IMR-90 (cell line): ENCODE data around the gene PTK6. TPM values are rescaled to one million over a fixed set of nuclear protein-coding genes. Genes with fewer than 3 reads are reported as not detected.

Experiments used
- ATAC-seq: fragments of 200-7000 bp; cut with Tn5 transposase; 2 replicates; pipeline ENCODE4 v1.9.1; 2020; ENCODE audit warnings: low read depth, mild to moderate bottlenecking, moderate library complexity
- BruUV-seq: library from RNA; stranded (reverse); fragments of 400-500 nt; replicated peaks from 2 replicates; lab custom pipeline; 2021; lab: Mats Ljungman, UMichigan
- CTCF ChIA-PET: fragments of 300-600 bp; formaldehyde crosslinking; extraction: SDS; loops from one replicate; lab custom pipeline; 2021; ENCODE audit warnings: antibody characterized with exemption; lab: Yijun Ruan, JAX
- POLR2A ChIA-PET: fragments of 300-600 bp; sonication (Branson Sonifier 250); formaldehyde crosslinking; loops from one replicate; lab custom pipeline; 2022; ENCODE audit warnings: antibody characterized with exemption; ENCODE audit not compliant: unreplicated experiment; lab: Charles Lee
- DNase-seq: peaks from one replicate; pipeline ENCODE4 v3.0.0; 2013
- H2AFZ ChIP-seq: replicated peaks from 2 replicates; pipeline ENCODE3; 2013; ENCODE audit warnings: low read length, mild to moderate bottlenecking; ENCODE audit not compliant: poor library complexity
- H2AK5ac ChIP-seq: 2 replicates; pipeline ENCODE4 v1.6.1; 2013; ENCODE audit warnings: low read depth, low read length, inconsistent platforms
- H2AK9ac ChIP-seq: replicated peaks from 2 replicates; pipeline ENCODE3; 2013; ENCODE audit warnings: mild to moderate bottlenecking, low read depth, low read length, moderate library complexity; ENCODE audit not compliant: poor library complexity
- H2BK120ac ChIP-seq: 2 replicates; pipeline ENCODE4 v1.6.1; 2013; ENCODE audit warnings: low read depth, low read length, inconsistent platforms
- H2BK15ac ChIP-seq: 3 replicates; pipeline ENCODE4 v1.6.1; 2013; ENCODE audit warnings: low read depth, low read length, inconsistent platforms
- H2BK20ac ChIP-seq: 2 replicates; pipeline ENCODE4 v1.6.1; 2013; ENCODE audit warnings: low read depth, mild to moderate bottlenecking, inconsistent platforms, low read length, moderate library complexity
- H2BK5ac ChIP-seq: 2 replicates; pipeline ENCODE4 v1.6.1; 2013; ENCODE audit warnings: mild to moderate bottlenecking, low read depth, low read length, inconsistent platforms; ENCODE audit not compliant: poor library complexity, severe bottlenecking
- H3K14ac ChIP-seq: replicated peaks from 2 replicates; pipeline ENCODE4 v1.6.1; 2013; ENCODE audit warnings: low read depth, low read length, inconsistent platforms
- H3K18ac ChIP-seq: 2 replicates; pipeline ENCODE4 v1.6.1; 2013; ENCODE audit warnings: low read depth, low read length, control low read depth
- H3K23ac ChIP-seq: 2 replicates; pipeline ENCODE4 v1.6.1; 2013; ENCODE audit warnings: low read depth, low read length, inconsistent platforms
- H3K27ac ChIP-seq: 2 replicates; pipeline ENCODE4 v1.5.1; 2013; ENCODE audit warnings: mild to moderate bottlenecking, control low read depth, low read length; ENCODE audit not compliant: insufficient read depth
- H3K27me3 ChIP-seq: 2 replicates; pipeline ENCODE4 v1.6.1; 2013; ENCODE audit warnings: low read length; ENCODE audit not compliant: control insufficient read depth, insufficient read depth
- H3K36me3 ChIP-seq: 2 replicates; pipeline ENCODE4 v1.6.1; 2013; ENCODE audit warnings: low read length, mixed read lengths; ENCODE audit not compliant: control insufficient read depth, insufficient read depth
- H3K4ac ChIP-seq: 2 replicates; pipeline ENCODE4 v1.6.1; 2013; ENCODE audit warnings: low read depth, low read length, inconsistent platforms
- H3K4me1 ChIP-seq: 2 replicates; pipeline ENCODE4 v1.6.1; 2013; ENCODE audit warnings: low read length, mixed read lengths; ENCODE audit not compliant: control insufficient read depth, insufficient read depth
- H3K4me2 ChIP-seq: 2 replicates; pipeline ENCODE4 v1.6.1; 2013; ENCODE audit warnings: low read depth, mild to moderate bottlenecking, control low read depth, low read length, moderate library complexity
- H3K4me3 ChIP-seq: 2 replicates; pipeline ENCODE4 v1.5.1; 2013; ENCODE audit warnings: low read depth, mild to moderate bottlenecking, control low read depth, low read length, moderate library complexity; ENCODE audit not compliant: insufficient read depth
- H3K56ac ChIP-seq: 2 replicates; pipeline ENCODE4 v1.6.1; 2013; ENCODE audit warnings: low read length, inconsistent platforms; ENCODE audit not compliant: insufficient read depth; ENCODE audit errors: extremely low read depth
- H3K79me1 ChIP-seq, 2 experiments: 2 replicates each; pipeline ENCODE4 v1.6.1; 2013; ENCODE audit warnings: low read length in 2 of 2, inconsistent platforms in 1 of 2, low read depth in 1 of 2
- H3K9ac ChIP-seq: 2 replicates; pipeline ENCODE4 v1.6.1; 2013; ENCODE audit warnings: low read depth, low read length, control low read depth
- H3K9me1 ChIP-seq: 2 replicates; pipeline ENCODE4 v1.6.1; 2013; ENCODE audit warnings: low read length, inconsistent platforms; ENCODE audit not compliant: insufficient read depth
- H3K9me3 ChIP-seq: 2 replicates; pipeline ENCODE4 v1.6.1; 2013; ENCODE audit warnings: low read length; ENCODE audit not compliant: control insufficient read depth, insufficient read depth
- H4K20me1 ChIP-seq: 2 replicates; pipeline ENCODE4 v1.6.1; 2013; ENCODE audit warnings: low read length, inconsistent platforms; ENCODE audit not compliant: insufficient read depth
- H4K5ac ChIP-seq: 2 replicates; pipeline ENCODE4 v1.6.1; 2013; ENCODE audit warnings: mild to moderate bottlenecking, low read depth, low read length, control low read depth
- H4K8ac ChIP-seq, 2 experiments: 2 replicates each; pipeline ENCODE4 v1.6.1; 2013; ENCODE audit warnings: low read depth in 2 of 2, low read length in 2 of 2, control low read depth in 1 of 2, inconsistent platforms in 1 of 2
- H4K91ac ChIP-seq: 2 replicates; pipeline ENCODE4 v1.6.1; 2013; ENCODE audit warnings: low read depth, low read length, inconsistent platforms; ENCODE audit not compliant: insufficient read depth
- BHLHE40 ChIP-seq: fragments of 150-350 bp; IDR thresholded peaks from 2 replicates; pipeline ENCODE4 v1.6.1; 2016; ENCODE audit warnings: mild to moderate bottlenecking, low read depth, low read length
- CEBPB ChIP-seq: IDR thresholded peaks from 2 replicates; pipeline ENCODE4 v1.6.1; 2012; ENCODE audit warnings: low read depth, low read length, improper control_type of control experiment
- CHD1 ChIP-seq: IDR thresholded peaks from 2 replicates; pipeline ENCODE4 v1.6.1; 2012; ENCODE audit warnings: low read depth, low read length, improper control_type of control experiment
- MAZ ChIP-seq: IDR thresholded peaks from 2 replicates; pipeline ENCODE4 v1.6.1; 2012; ENCODE audit warnings: low read depth, mild to moderate bottlenecking, low read length, improper control_type of control experiment, moderate library complexity, borderline replicate concordance
- NFE2L2 ChIP-seq: fragments of 150-350 bp; IDR thresholded peaks from 2 replicates; pipeline ENCODE4 v1.6.1; 2016; ENCODE audit warnings: low read depth, mild to moderate bottlenecking, low read length
- RAD21 ChIP-seq: IDR thresholded peaks from 2 replicates; pipeline ENCODE4 v1.6.1; 2012; ENCODE audit warnings: low read length, improper control_type of control experiment
- RCOR1 ChIP-seq: IDR thresholded peaks from 2 replicates; pipeline ENCODE4 v1.6.1; 2012; ENCODE audit warnings: mild to moderate bottlenecking, low read length, improper control_type of control experiment; ENCODE audit not compliant: insufficient replicate concordance
- SMC3 ChIP-seq: fragments of 150-350 bp; IDR thresholded peaks from 2 replicates; pipeline ENCODE4 v1.6.1; 2016; ENCODE audit warnings: low read depth, mild to moderate bottlenecking, antibody characterized with exemption, low read length, moderate library complexity
- WGBS, 2 experiments: methylation state at CpG; one replicate each; pipeline versions ENCODE4 v1.1.5 to v1.1.7; 2013; ENCODE audit warnings: missing lambda C conversion rate in 2 of 2; ENCODE audit not compliant: insufficient read length in 1 of 2; ENCODE audit errors: extremely low coverage in 2 of 2; 5-methylcytosine and 5-hydroxymethylcytosine counted together
- dilution Hi-C: fragments of 300-500 bp; cut with HindIII; formaldehyde crosslinking; loops from one replicate; pipeline ENCODE4 v1.14.3; 2018; ENCODE audit warnings: low sequenced_read_pairs; ENCODE audit not compliant: unreplicated experiment
- in situ Hi-C: fragments of 300-500 bp; cut with MboI; formaldehyde crosslinking; loops from 3 replicates; pipeline ENCODE4 v1.14.3; 2019; ENCODE audit warnings: low sequenced_read_pairs, inconsistent platforms, mixed read lengths
- intact Hi-C: fragments of 100-400 bp; cut with micrococcal nuclease; formaldehyde crosslinking; loops from 2 replicates; pipeline ENCODE4 v1.10.0; 2022
- polyA plus RNA-seq, 3 experiments: library from polyadenylated mRNA; depleted of rRNA; stranded (reverse); fragments of >200 nt; gene quantifications; 2 replicates each; pipeline ENCODE4 v1.2.3, GENCODE V29; 2012; ENCODE audit warnings: low replicate concordance in 1 of 3
- total RNA-seq: library from RNA; depleted of rRNA; stranded (reverse); fragments of >200 nt; gene quantifications from 2 replicates; pipeline ENCODE4 v1.2.3, GENCODE V29; 2012
- TF ChIP-seq, protein P1 (sequence below): conservative IDR thresholded peaks from 2 replicates; pipeline ENCODE4 v1.5.1; 2012; ENCODE audit warnings: mild to moderate bottlenecking, low read depth, low read length, improper control_type of control experiment

Gene PTK6
- total and polyA plus RNA-seq, 2 of the 4 experiments (the other 2 are of a cell fraction): not detected

- Histone ChIP-seq H3K4ac (no peak overlapping the region), H3K14ac (no peak overlapping the region), H3K27me3 (peaks cover 15% of the 10 kb centered on the region), H2BK20ac (no peak overlapping the region), H2AK9ac (no peak overlapping the region), H3K9me3 (no peaks in the 10 kb centered on the region), H2AFZ (peak overlapping the region; percentile 82), H2BK15ac (no peak overlapping the region), H3K18ac (no peak overlapping the region), H4K91ac (no peak overlapping the region), H3K4me2 (peak overlapping the region; percentile 93), H2BK120ac (no peak overlapping the region), H2BK5ac (no peak overlapping the region), H3K9ac (no peak overlapping the region), H3K9me1 (no peaks in the 10 kb centered on the region), H3K36me3 (no peaks in the 10 kb centered on the region), H4K20me1 (peaks cover 4% of the 10 kb centered on the region), H3K4me1 (0 out of 2 replicates have a peak, but pooled peaks cover 3% of the 10 kb centered on the region), H3K27ac (no peak overlapping the region), H4K5ac (no peak overlapping the region), H3K23ac (no peak overlapping the region), H4K8ac (no peak overlapping the region), H3K56ac (no peak overlapping the region), H3K79me1 (no peaks in the 10 kb centered on the region), H2AK5ac (no peak overlapping the region), H3K4me3 (peak overlapping the region; percentile 27; the same call in 1 of the 2 replicates)
- WGBS, 2 experiments: 10% methylated on average over 14 of the region's 48 CpGs; no CpG with 5 or more reads in 1 of the 2 experiments
- POLR2A ChIA-PET: no interaction called here
- in situ Hi-C loops: no loop called here
- intact Hi-C loops: no loop called here
- dilution Hi-C loops: no loop called here
- DNase-seq (peak; percentile 28), ATAC-seq (peak; percentile 82)
- BruUV-seq: no TSS peak
- CTCF ChIA-PET: interaction anchor here (0.5 to 1.2 kb wide), 4 partner anchors 14 to 155 kb away, joined by 3 to 8 read pairs (median 4); partner anchors contain the start of gene PPDPF
- TF ChIP-seq BHLHE40 (no peak), NFE2L2 (no peak), RAD21 (peak; percentile 58), SMC3 (peak; percentile 58), MAZ (peak; percentile 33; the same call in 1 of the 2 replicates), CHD1 (no peak), RCOR1 (peak; percentile 66), CEBPB (no peak)
- TF ChIP-seq, protein P1, sequence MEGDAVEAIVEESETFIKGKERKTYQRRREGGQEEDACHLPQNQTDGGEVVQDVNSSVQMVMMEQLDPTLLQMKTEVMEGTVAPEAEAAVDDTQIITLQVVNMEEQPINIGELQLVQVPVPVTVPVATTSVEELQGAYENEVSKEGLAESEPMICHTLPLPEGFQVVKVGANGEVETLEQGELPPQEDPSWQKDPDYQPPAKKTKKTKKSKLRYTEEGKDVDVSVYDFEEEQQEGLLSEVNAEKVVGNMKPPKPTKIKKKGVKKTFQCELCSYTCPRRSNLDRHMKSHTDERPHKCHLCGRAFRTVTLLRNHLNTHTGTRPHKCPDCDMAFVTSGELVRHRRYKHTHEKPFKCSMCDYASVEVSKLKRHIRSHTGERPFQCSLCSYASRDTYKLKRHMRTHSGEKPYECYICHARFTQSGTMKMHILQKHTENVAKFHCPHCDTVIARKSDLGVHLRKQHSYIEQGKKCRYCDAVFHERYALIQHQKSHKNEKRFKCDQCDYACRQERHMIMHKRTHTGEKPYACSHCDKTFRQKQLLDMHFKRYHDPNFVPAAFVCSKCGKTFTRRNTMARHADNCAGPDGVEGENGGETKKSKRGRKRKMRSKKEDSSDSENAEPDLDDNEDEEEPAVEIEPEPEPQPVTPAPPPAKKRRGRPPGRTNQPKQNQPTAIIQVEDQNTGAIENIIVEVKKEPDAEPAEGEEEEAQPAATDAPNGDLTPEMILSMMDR: peak; percentile 75
These were observed 41.2 kb downstream of the PTK6 start for GRCh38 chr20:63495741-63496595.
